ENCODE data around the gene GABRB1.

DNA sequence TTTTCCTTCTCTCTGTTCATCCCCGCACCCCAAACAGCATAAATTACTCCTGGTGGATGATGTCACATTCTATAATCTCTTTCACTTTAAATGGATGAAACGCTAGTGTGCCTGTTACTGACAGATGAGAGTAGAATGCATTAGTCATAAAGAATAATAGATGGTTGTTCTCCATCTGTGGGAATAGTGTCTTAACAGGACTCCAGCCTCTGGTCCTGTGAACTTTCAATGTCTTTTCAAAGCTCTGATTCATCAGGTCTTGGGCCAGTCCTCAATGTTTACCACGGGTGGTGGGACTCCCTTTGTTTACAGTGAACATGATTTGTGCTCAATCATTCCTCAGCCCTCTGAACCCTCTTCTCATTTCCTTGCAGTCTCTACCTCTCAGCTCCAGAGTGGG is 182.6 kb downstream of the GABRB1 start:
- TF ChIP-seq SUZ12 (IDR thresholded peaks at IDR 0.05; ENCODE audit: extremely low read depth, insufficient read depth, insufficient read length) (no peak), ZNF274 (IDR thresholded peaks at IDR 0.05; ENCODE audit: low read depth, low read length) (no peak), YY1 (IDR thresholded peaks at IDR 0.05; ENCODE audit: insufficient read depth, insufficient read length) (no peak)
